Renal cortex interstitium (tissue), 11 donors: ENCODE measurements around the gene FCAMR. TPM values are rescaled to one million over a fixed set of nuclear protein-coding genes. Genes with fewer than 3 reads are reported as not detected.
A peak's percentile ranks its signal among the peaks of the same experiment; 100 is the strongest.

Source experiments
- DNase-seq, 11 donors: peaks; one replicate each; pipeline ENCODE4 v3.0.0-alpha.2; 2013; ENCODE audit warnings: low read depth in 9 of 11, low spot score in 4 of 11; ENCODE audit errors: extremely low read depth in 1 of 11
- polyA plus RNA-seq, 3 donors: library from polyadenylated mRNA; unstranded; fragments of 120-200 nt; gene quantifications; one replicate each; pipeline ENCODE4 v1.2.1, GENCODE V29; 2013; ENCODE audit not compliant: insufficient read length in 3 of 3

FCAMR gene
- polyA plus RNA-seq, 3 donors, result 8.1 to 10.5 (median 9.6) TPM

DNA sequence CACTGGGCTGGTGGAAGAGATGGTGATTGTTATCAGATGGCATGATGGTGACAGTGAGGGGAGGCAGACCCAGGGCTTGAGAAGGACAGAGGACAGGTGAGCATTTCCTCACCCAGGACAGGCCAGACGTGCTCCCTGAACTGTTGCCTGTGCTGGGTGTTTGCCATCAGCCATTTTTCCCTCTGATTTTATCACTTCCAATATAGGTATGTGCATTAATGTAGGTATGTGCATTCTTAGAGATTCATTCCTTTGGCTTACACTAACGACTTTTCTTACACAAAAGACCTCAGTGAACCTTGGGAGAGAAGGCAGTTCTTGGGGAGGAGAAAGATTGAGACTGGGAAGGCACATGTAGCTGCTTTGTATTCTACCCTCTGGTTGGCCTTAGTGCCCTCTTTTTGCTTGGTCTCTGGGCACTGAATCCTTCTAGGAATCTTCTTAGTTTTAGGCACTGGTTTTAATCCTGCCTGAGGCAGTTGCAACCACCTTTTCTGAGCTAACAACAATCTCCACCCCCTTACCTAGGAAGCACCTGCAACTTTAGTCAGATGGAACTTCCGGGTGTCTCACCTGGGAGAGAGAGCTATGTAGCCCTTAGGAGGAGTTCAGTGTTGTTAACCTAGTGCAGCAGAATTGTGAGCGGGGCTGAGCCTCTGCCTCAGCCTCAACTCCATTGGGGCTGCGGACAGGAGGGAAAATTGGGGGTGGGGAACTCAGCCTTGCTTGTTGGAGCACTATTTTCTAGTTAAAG, 31.4 kb upstream of the FCAMR start:
- no peak for DNase-seq

DNA sequence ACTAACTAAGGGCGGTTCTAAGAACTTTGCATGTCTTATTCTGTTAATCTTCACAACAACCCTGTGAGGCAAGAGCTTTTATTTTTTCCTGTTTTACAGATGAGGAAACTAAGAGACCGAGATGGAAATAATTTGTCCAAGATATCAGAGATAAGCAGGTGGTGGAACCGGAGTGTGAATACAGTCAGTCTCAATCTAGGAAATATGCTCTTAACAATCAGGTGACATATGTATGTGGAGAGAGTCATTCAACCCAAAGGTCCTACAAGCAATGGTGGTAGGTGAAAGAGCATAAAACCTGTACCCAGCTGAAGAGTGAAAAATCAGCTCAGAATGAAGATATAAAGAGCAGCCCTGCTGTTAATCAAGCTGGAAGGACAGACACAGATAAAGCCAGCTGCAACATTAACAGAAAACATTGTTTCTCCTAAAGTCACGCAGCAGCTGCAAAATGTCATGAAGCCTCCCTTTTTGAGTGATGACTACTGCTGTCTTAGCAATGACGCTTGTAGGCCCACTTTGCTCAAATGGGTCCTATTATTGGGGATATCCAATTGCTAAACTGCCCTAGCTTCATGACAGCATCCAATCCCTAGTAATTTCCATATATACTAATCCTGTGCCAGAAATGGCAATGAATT, 30.5 kb upstream of the FCAMR start:
- no peak for DNase-seq

DNA sequence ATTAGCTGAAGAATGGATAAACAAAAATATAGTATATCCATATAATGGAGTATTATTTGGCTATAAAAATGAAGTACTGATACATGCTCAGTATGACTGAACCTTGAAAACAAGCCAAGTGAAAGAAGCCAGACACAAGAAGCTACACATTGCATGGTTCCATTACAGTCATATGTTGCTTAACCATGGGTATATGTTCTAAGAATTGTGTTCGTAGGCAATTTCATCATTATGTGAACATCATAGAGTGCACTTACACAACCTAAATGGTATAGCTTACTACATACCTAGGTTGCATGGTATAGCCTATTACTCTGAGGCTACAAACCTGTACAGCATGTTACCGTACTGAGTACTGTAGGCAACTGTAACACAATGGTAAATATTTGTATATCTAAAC, 28.6 kb upstream of the FCAMR start:
- DNase-seq, result no peak

DNA sequence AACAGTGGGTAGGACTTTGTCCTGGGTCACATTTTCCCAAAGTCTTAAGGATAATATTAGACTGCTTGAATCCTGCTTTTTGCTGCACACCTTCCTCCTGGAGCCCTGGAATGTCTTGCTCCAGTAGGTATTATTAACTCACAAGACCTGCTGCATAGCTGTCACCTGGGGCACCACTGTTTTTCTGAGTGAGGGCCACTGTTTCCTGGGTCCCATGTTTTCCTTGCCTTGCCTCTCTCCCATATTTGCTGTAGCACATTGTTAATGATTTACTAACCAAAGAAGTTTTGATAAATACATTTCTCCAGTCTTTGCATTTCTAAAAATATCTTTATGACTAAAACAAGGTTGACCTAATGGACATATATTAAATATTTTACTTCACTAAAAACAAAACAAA, 22.5 kb upstream of the FCAMR start:
- DNase-seq, result peak in 7 of 11 donors; percentile 17 to 70 (median 48)

DNA sequence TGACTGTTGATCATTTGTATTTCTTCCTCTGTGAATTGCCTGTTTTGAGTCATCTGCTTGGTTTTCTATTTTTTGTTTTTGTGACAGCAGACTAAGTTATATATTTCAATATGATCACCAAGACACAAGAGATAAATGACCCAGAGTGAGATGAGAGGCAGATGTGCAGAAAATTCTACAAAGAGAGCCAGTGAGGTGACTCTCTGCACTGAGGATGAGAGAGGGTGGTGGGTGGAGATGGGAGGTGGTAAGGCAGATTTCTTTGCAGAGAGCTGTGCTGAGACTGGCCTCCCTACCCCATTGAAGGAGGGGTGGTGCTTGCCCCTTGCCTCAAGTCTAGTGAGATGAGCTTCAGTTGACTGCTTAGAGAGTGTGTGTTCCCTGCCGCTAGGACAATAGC, 17.6 kb upstream of the FCAMR start:
- DNase-seq, result no peak

GRCh38 chr1:206986885-206987284, 16.6 kb upstream of the FCAMR start:
- DNase-seq, result no peak

GRCh38 chr1:206986402-206986801, 16.1 kb upstream of the FCAMR start:
- DNase-seq, result no peak

DNA sequence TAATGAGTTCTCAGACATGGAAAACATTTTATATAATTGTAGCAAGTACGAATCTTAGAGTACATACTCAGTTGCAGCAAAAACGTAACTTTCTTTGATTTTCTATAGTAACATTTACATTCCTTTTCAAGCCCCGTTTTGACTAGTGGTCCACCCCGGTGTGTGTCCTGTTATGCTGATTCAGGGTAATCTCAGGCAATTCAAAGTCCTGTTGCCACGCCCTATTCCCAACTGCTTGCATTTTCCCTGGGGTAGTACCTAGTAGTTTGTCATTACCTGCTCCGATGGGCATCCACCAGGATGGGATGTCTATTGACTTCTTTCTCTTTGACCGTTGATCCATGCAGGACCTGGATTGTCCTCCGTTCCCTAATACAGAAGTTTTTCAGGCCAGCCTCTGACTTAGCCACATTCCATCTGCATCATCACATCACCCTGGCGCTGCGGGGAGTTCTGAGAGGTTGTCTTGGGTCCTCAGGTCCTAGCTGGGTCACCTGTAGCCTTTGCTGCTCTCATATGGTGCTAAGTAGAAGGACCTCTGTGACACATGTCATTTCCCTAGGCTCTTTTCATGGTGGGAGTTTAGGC, 15.0 kb upstream of the FCAMR start:
- no peak for DNase-seq

GRCh38 chr1:206982216-206982615, 12.0 kb upstream of the FCAMR start:
- peak in 6 of 11 donors; percentile 30 to 52 (median 36) for DNase-seq

DNA sequence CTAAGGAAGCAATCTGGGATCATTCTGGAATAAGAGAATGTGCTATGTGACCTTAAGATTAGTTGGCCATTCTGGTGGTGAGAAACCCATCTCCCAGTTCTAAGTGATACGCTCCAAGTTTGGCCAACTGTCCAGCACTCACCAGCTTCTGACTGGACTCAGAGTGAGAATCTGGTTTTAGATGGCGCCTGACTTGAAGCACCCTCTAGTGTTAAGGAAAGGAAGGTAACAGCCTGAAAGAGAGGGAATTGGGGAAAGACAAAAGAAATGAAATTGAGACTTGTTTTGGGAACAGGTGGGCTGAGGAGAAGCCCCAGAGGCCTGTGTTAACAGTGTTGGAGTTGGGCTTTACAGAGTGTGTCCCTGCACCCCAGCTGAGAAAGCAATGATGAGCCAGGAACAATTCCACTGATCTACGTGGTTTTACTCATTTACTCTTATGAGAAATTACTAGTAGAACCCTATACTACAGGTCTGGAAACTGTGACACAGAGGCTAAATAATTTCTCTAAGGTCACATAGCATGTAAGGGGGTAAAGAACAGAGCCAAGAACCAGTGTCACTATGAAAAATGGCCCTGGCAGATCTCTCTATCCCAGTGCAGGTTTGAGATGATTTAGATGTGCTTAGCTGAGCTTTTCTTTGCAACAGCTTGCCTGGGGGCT, 9.3 kb upstream of the FCAMR start:
- DNase-seq, result no peak

- DNase-seq, result no peak
These were observed 8.0 kb upstream of the FCAMR start for GRCh38 chr1:206978259-206978658.

DNA sequence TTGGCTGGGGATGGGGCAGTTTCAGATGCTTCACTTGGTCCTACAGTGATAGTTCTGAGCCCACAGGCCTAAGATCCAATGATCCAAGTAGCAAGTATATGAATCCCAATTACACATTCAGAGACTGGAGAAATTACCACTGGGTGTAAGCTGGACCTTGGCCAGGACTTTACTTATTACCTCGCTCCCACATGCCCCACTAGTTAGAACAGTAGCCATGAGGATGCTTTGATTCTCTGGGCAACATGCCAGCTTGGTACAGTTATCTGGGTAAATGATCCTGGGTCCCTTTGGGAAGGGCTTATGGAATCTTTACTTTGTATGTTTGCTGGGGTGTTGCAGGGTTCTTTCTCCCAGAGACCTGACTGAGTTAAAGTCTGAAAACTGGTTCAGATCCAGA, 5.0 kb upstream of the FCAMR start:
- no peak for DNase-seq

DNA sequence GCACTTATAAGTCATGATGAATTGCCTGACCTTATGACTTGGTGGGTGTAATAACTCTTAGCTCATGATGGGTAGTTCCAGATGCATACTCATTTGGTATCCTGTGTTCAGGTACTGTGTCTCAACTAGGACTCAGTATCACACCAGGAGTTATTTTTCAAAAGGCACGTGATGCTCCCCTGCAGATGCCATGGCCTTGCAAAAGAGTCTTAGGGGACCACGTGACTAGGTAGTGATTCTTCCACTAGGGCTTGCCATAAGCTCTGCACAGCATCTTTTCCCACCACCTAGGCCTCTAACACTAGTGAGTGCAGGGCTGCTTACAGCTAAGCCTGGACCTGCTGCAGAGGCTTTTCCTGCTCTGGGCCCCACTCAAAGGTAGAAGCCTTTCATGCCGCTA, 3.9 kb upstream of the FCAMR start:
- no peak for DNase-seq

DNA sequence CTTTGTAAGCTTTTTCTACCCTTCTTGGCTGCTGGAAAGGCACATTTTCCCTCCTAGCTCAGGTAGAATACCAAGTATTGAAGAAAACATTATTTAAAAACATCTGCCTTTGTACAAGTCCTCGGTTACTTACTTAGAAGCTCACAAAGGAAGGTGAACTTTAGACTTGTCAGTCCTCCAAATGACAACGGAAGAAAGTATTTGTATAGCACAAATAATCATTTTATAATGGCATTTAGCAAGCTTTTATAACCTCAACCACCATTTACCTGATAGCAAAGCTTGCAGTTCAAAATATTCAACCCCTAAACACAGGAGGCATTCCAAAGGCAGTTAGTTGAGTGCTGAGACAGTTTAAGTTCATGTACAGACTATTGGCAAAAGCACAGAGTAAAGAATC, 2.5 kb upstream of the FCAMR start:
- no peak for DNase-seq

DNA sequence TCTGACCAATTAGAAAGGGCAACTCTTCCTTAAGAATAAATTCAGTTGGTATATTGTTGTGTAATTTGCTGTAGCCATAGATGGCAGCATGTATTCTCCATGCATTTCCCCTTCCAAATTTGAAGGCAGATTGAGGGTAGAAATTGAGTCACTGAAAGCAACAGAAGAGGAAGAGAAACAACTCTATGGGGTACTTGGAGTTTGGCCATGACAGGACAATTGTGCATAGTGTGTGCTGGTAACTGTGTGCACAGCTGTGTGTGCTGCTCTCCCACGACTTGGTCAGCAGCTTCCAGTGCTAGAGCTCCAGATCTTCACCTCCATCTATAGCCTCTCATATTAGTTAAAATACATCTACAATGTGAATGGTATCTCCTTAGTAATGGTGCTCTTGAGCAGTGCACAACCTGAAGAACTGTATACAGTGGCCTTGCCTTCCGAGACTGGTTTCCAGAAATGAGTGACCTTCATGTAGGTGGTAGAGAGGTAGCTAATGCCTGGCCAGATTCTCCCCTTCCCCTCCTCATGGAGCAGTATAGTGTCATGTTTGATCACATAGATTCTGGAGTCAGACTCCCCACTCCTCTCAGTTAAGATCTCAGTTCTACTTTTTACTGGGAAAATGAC, 882 bp upstream of the FCAMR start:
- no peak for DNase-seq

DNA sequence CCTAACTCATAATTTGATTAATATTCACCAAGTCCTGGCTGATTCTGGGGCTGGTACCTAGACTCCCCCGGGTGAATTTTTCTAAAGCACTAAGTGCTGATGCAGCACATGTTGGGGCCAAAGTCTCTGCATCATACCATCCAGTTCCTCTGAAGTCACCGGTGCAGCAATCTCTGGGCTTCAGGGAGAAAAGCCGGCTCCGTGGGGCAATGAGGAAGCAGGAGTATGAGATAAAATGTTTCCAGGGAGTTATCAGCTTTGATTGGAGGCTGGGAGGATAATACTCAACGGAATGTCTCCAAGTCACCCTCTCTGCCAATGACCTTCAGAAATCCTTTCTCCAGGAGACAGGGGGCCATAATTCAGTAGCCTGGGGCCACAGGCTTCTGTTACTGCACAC, 1.2 kb downstream of the FCAMR start:
- DNase-seq, result no peak

GRCh38 chr1:206967096-206967849, 3.0 kb downstream of the FCAMR start:
- DNase-seq, result no peak

GRCh38 chr1:206965781-206966180, 4.5 kb downstream of the FCAMR start:
- no peak for DNase-seq

DNA sequence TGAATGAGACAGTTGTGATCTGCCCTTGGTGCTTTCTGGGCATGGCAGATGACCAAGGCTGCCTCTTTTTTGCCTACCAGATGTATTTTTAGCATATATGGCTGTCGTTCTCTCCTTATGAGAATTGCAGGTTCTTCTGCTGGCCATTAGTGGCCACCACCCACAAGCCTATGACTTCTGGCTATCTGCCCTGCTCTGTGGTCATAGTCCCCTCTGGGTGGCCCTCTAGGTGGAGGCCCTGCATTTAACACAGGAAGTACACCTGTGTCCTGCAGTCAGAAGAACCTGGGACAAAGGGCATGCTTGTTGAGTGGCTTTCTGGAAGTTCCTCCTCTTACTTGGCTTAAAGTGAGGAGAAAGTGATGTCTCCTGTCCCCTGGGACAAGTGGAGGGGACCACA, 6.5 kb downstream of the FCAMR start:
- DNase-seq, result no peak
